NCI-H446 treated with DMSO at 0.1 percent for 48 hours (cell line): ENCODE results near the gene PLCD3.
"Not testable (repeated sequence)": the region's sequence is repeated elsewhere in the genome, so short reads cannot be mapped to it uniquely, and the experiment has no call there.

ENCODE experiments used
- DNase-seq: peaks from one replicate; lab custom pipeline; 2025; lab: John Stamatoyannopoulos, UW

The PLCD3 gene

GRCh38 chr17:45132572-45133463 is 503 bp upstream of the PLCD3 start:
- peak; percentile 21 for DNase-seq

- DNase-seq: no peak
These were observed 547 bp downstream of the PLCD3 start for GRCh38 chr17:45131616-45132319.

GRCh38 chr17:45130681-45131615 is 1.4 kb downstream of the PLCD3 start:
- DNase-seq: no peak

GRCh38 chr17:45129940-45130680 is 2.2 kb downstream of the PLCD3 start:
- no peak for DNase-seq

GRCh38 chr17:45129426-45129939 is 2.8 kb downstream of the PLCD3 start:
- no peak for DNase-seq

- no peak for DNase-seq
These were observed 3.3 kb downstream of the PLCD3 start for GRCh38 chr17:45128989-45129388.

GRCh38 chr17:45128331-45128730 is 4.0 kb downstream of the PLCD3 start:
- no peak for DNase-seq

- no peak for DNase-seq
These were observed 4.6 kb downstream of the PLCD3 start for GRCh38 chr17:45127548-45128300.

- DNase-seq: no peak
These were observed 5.1 kb downstream of the PLCD3 start for GRCh38 chr17:45127207-45127547.

GRCh38 chr17:45125509-45125908 is 6.8 kb downstream of the PLCD3 start:
- no peak for DNase-seq

GRCh38 chr17:45124797-45125122 is 7.6 kb downstream of the PLCD3 start:
- not testable (repeated sequence) for DNase-seq

- DNase-seq: no peak
These were observed 8.2 kb downstream of the PLCD3 start for GRCh38 chr17:45123930-45124796.

GRCh38 chr17:45123076-45123770 is 9.1 kb downstream of the PLCD3 start:
- no peak for DNase-seq

GRCh38 chr17:45121055-45121454 is 11.3 kb downstream of the PLCD3 start:
- no peak for DNase-seq

GRCh38 chr17:45120558-45120957 is 11.8 kb downstream of the PLCD3 start:
- DNase-seq: no peak

GRCh38 chr17:45119964-45120363 is 12.4 kb downstream of the PLCD3 start:
- DNase-seq: no peak

GRCh38 chr17:45118691-45119090 is 13.6 kb downstream of the PLCD3 start:
- DNase-seq: no peak

- DNase-seq: no peak
These were observed 14.3 kb downstream of the PLCD3 start for GRCh38 chr17:45117848-45118646.
